HEK293T (cell line): ENCODE measurements around the gene BNIP2.
A peak's percentile ranks its signal among the peaks of the same experiment; 100 is the strongest.

Experiments used
- ARNT ChIP-seq: fragments of 450-650 bp; IDR thresholded peaks from 2 replicates; pipeline ENCODE4 v1.6.1; 2017; ENCODE audit warnings: mild to moderate bottlenecking
- BHLHE40 ChIP-seq: fragments of 450-650 bp; IDR thresholded peaks from 2 replicates; pipeline ENCODE4 v1.6.1; 2016; ENCODE audit warnings: mild to moderate bottlenecking, moderate library complexity, borderline replicate concordance
- ELF4 ChIP-seq: fragments of 450-650 bp; IDR thresholded peaks from 2 replicates; pipeline ENCODE4 v1.6.1; 2017; ENCODE audit warnings: antibody characterized with exemption
- FOXA1 ChIP-seq: fragments of 450-650 bp; IDR thresholded peaks from 2 replicates; pipeline ENCODE4 v1.6.1; 2016; ENCODE audit warnings: mild to moderate bottlenecking
- FOXK2 ChIP-seq: fragments of 450-650 bp; IDR thresholded peaks from 2 replicates; pipeline ENCODE4 v1.6.1; 2016; ENCODE audit warnings: mild to moderate bottlenecking
- FOXM1 ChIP-seq: fragments of 450-650 bp; IDR thresholded peaks from 2 replicates; pipeline ENCODE4 v1.6.1; 2017; ENCODE audit warnings: mild to moderate bottlenecking, borderline replicate concordance
- HDGF ChIP-seq: fragments of 450-650 bp; IDR thresholded peaks from 2 replicates; pipeline ENCODE4 v1.6.1; 2017; ENCODE audit warnings: antibody characterized with exemption, borderline replicate concordance
- L3MBTL2 ChIP-seq: fragments of 450-650 bp; conservative IDR thresholded peaks from 2 replicates; pipeline ENCODE4 v1.6.1; 2016; ENCODE audit warnings: mild to moderate bottlenecking
- LEF1 ChIP-seq: fragments of 450-650 bp; IDR thresholded peaks from 2 replicates; pipeline ENCODE4 v1.6.1; 2017; ENCODE audit warnings: mild to moderate bottlenecking, borderline replicate concordance
- PKNOX1 ChIP-seq: fragments of 450-650 bp; IDR thresholded peaks from 2 replicates; pipeline ENCODE4 v1.6.1; 2016
- SP1 ChIP-seq: fragments of 450-650 bp; IDR thresholded peaks from 2 replicates; pipeline ENCODE4 v1.6.1; 2017
- SUZ12 ChIP-seq: fragments of 450-650 bp; IDR thresholded peaks from 2 replicates; pipeline ENCODE4 v1.6.1; 2016; ENCODE audit warnings: mild to moderate bottlenecking
- TARDBP ChIP-seq: fragments of 450-650 bp; IDR thresholded peaks from 2 replicates; pipeline ENCODE4 v1.6.1; 2016

DNA sequence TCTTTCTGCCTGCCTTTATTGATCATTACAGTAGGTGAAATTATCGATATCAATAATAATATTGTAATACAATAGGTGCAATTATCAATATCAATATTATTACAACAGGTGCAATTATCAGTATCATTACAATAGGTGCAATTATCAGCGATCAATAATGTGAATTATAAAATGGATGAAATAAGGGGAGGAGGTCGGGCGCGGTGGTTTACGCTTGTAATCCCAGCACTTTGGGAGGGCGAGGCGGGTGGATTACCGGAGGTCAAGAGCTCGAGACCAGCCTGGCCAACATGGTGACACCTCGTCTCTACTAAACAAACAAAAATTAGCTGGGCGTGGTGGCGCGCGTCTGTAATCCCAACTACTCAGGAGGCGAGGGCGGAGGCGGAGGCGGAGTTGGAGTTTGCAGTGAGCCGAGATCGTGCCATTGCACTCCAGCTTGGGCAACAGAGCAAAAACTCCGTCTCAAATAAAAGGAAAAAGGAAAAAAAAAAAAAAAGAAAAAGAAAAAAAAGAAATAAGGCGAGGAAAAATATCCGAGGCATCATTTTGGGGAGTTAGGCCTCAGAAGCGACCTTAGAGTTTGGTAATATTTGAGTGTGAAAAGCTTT, 611 bp upstream of the BNIP2 start:
- TF ChIP-seq FOXM1: no peak
- no peak for TF ChIP-seq SP1
- 0 out of 2 replicates have a peak, but pooled peaks have one; percentile 8 for TF ChIP-seq L3MBTL2
- no peak for TF ChIP-seq FOXK2
- no peak for TF ChIP-seq ELF4
- no peak for TF ChIP-seq BHLHE40
- TF ChIP-seq TARDBP: no peak
- TF ChIP-seq PKNOX1: no peak
- TF ChIP-seq ARNT: no peak
- no peak for TF ChIP-seq LEF1
- no peak for TF ChIP-seq FOXA1
- no peak for TF ChIP-seq SUZ12
- no peak for TF ChIP-seq HDGF
